ENCODE measurements around the gene CDK15. TPM values are rescaled to one million over a fixed set of nuclear protein-coding genes. Genes with fewer than 3 reads are reported as not detected.

Gene CDK15
- total RNA-seq, 1 donor from 2014 or later: not detected

DNA sequence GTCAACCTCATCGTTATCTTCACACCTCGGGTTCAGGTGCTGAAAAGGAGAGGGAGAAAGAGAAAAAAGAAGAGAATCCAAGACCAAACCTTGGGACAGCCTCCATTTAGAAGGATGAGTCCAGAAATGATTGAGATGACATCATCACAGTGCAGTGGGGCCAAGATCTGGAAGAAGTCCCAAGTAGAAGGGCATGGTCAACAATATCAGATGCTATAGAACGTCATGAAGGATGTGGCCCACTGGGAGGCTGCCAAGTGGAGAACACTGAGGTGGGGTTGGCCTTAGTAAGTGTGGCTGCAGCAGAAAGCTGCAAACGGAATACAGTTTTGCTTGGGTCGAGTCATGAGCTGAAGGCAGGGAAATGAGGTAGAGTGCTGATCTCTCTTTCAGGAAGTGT lies 136.2 kb downstream of the CDK15 start:
- DNase-seq: no peak

Small RNAs within 50 kb of the gene (small RNA-seq; reads per million reads assigned to genes)
- gene RF00019 (not detected), gene RNU6-440P (not detected), gene UBE2V1P11 (not detected)

Other genes starting within 250 kb of the CDK15 start
- 30.3 TPM for gene TMEM237, start 163.0 kb upstream of the CDK15 start, total RNA-seq
- 0.31 TPM for gene MPP4, start 107.9 kb upstream of the CDK15 start, total RNA-seq
- gene ALS2, start 25.6 kb upstream of the CDK15 start, total RNA-seq: 79.7 TPM
- gene FZD7, start 227.3 kb downstream of the CDK15 start, total RNA-seq: 7.0 TPM